Cardiac muscle cell (in vitro differentiated cells and primary cell): ENCODE results near the gene HDLBP. TPM values are rescaled to one million over a fixed set of nuclear protein-coding genes. Genes with fewer than 3 reads are reported as not detected.

Source experiments
- DNase-seq, 2 donors: peaks; one replicate each; pipeline versions ENCODE4 v3.0.0 to v3.0.0-alpha.2; 2010 to 2017; ENCODE audit warnings: low read depth in 1 of 2, low spot score in 1 of 2
- H3K27ac ChIP-seq: fragments of 200-600 bp; sonication (generic); 2 replicates; pipeline ENCODE4 v1.5.1; 2016
- H3K27me3 ChIP-seq: fragments of 200-600 bp; sonication (generic); 2 replicates; pipeline ENCODE4 v1.6.0; 2016; ENCODE audit warnings: control low read depth
- H3K36me3 ChIP-seq: fragments of 200-600 bp; sonication (generic); 2 replicates; pipeline ENCODE4 v1.5.1; 2016; ENCODE audit warnings: control low read depth
- H3K4me1 ChIP-seq: fragments of 200-600 bp; sonication (generic); 2 replicates; pipeline ENCODE4 v1.8.1; 2017; ENCODE audit warnings: low read depth, mild to moderate bottlenecking, mixed run types
- H3K4me3 ChIP-seq: fragments of 200-600 bp; sonication (generic); 2 replicates; pipeline ENCODE4 v1.5.1; 2016; ENCODE audit warnings: mild to moderate bottlenecking
- H3K9me3 ChIP-seq: fragments of 200-600 bp; sonication (generic); 2 replicates; pipeline ENCODE4 v1.5.1; 2017; ENCODE audit warnings: low read depth, mild to moderate bottlenecking, control low read depth
- polyA plus RNA-seq: library from polyadenylated mRNA; unstranded; fragments of >200 nt; fragmentation: Nextera tagmentation; extraction: Ambion mirVana; gene quantifications from 2 replicates; pipeline ENCODE4 v1.2.1, GENCODE V29; 2016
- total RNA-seq: library from RNA; depleted of rRNA; stranded (reverse); fragments of >200 nt; gene quantifications from 2 replicates; pipeline ENCODE4 v1.2.3, GENCODE V29; 2016
- TF ChIP-seq, protein P1 (sequence below): IDR thresholded peaks from 2 replicates; pipeline ENCODE4 v1.5.1; 2012; ENCODE audit warnings: low read depth, mild to moderate bottlenecking, low read length

Gene HDLBP
- total and polyA plus RNA-seq, 2 experiments from 2014 or later: 261 to 313 TPM

DNA sequence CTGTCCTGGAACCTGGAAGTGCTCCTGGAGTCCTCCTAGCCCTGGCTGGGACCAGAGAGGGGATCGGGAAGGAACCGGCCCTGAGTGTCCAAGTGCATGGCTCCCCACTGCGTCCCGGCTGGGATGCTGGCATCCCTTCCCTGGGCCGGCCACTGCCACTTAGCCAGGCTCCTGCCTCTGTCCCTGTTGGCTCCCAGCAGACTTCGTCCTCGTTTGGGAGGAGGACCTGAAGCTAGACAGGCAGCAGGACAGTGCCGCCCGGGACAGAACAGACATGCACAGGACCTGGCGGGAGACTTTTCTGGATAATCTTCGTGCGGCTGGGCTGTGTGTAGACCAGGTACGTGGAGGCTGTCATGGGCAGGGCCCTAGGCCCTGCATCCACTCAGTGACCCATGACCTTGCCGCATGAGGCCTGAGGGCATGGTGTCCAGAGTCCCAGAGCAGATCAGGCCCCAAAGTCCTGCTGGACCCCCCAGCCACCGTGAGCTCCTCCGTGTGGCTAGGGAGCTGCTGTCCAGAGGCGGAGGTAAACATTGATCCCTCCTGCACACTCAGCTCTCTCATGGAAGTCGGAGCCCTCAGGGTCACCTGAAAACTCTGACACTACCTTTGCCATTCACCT lies 119.9 kb downstream of the HDLBP start:
- TF ChIP-seq, protein P1, sequence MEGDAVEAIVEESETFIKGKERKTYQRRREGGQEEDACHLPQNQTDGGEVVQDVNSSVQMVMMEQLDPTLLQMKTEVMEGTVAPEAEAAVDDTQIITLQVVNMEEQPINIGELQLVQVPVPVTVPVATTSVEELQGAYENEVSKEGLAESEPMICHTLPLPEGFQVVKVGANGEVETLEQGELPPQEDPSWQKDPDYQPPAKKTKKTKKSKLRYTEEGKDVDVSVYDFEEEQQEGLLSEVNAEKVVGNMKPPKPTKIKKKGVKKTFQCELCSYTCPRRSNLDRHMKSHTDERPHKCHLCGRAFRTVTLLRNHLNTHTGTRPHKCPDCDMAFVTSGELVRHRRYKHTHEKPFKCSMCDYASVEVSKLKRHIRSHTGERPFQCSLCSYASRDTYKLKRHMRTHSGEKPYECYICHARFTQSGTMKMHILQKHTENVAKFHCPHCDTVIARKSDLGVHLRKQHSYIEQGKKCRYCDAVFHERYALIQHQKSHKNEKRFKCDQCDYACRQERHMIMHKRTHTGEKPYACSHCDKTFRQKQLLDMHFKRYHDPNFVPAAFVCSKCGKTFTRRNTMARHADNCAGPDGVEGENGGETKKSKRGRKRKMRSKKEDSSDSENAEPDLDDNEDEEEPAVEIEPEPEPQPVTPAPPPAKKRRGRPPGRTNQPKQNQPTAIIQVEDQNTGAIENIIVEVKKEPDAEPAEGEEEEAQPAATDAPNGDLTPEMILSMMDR: no peak
- no peak overlapping the region for H3K27ac ChIP-seq
- no peak for DNase-seq
- no peaks in the 10 kb centered on the region for H3K27me3 ChIP-seq
- no peaks in the 10 kb centered on the region for H3K4me1 ChIP-seq
- no peaks in the 10 kb centered on the region for H3K36me3 ChIP-seq
- no peaks in the 10 kb centered on the region for H3K9me3 ChIP-seq
- no peak overlapping the region for H3K4me3 ChIP-seq

DNA sequence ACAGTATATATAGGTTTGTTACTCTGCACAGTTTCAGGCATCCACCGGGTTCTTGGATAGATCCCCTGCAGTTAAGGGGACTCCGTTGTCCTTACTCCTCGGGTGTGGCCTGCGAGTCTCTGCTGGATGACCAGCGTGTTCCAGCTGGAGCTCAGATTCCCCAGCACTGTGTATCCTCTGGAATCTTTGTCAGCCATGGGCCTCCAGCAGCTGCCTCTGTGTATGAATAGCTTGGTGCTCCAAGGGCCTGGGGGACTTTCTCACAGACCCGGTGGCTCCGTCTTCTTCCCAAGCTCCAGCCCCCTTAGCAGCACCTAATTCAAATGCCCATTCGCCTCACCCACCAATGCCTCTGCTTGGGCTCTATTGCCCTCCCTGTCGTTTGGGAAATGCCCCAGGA lies 120.7 kb downstream of the HDLBP start:
- Histone ChIP-seq H3K4me1 (no peaks in the 10 kb centered on the region), H3K27ac (no peak overlapping the region), H3K36me3 (no peaks in the 10 kb centered on the region), H3K4me3 (no peak overlapping the region), H3K27me3 (no peaks in the 10 kb centered on the region), H3K9me3 (no peaks in the 10 kb centered on the region)
- TF ChIP-seq, protein P1: no peak
- DNase-seq: no peak

DNA sequence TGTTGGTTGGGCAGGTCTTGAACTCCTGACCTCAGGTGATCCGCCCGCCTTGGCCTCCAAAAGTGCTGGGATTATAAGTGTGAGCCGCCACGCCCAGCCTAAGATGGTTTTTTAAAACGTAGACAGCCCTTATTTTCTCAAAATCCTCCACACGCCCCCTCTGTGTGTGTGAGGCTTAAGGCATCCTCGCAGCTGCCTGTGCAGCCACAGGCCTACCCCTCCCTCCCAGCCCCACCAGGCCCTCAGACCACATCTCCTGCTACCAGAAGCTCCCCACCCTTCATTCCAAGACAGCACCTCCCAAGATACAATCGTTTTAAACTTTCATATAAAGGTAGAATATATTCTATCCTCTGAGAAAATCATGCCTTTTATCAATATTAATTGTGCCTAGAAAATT lies 122.2 kb downstream of the HDLBP start:
- Histone ChIP-seq H3K4me3 (no peak overlapping the region), H3K36me3 (no peaks in the 10 kb centered on the region), H3K9me3 (no peaks in the 10 kb centered on the region), H3K4me1 (no peaks in the 10 kb centered on the region), H3K27me3 (no peaks in the 10 kb centered on the region), H3K27ac (no peak overlapping the region)
- TF ChIP-seq, protein P1: no peak
- no peak for DNase-seq

DNA sequence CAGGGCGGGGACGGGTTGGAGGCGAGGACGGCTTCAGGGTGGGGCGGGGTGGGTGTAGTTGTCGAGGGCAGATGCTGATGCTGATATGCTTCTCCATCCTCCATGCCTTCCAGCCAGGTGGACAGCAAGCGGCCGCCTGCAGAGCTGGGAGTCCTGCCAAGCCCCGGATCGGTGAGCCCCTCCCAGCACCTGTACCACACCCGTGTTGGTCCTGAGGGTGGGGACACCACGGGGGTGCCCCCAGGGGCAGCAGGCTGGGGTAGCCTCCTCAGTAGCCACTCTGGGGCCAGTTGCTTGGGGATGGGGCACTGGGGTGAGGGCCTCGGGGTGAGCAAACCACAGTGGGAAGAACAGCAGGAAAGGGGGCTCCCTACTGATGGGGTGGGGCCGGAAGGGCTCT lies 124.4 kb downstream of the HDLBP start:
- Histone ChIP-seq H3K36me3 (no peaks in the 10 kb centered on the region), H3K9me3 (no peaks in the 10 kb centered on the region), H3K4me3 (no peak overlapping the region), H3K4me1 (no peaks in the 10 kb centered on the region), H3K27me3 (no peaks in the 10 kb centered on the region), H3K27ac (no peak overlapping the region)
- no peak for DNase-seq
- TF ChIP-seq, protein P1: no peak

DNA sequence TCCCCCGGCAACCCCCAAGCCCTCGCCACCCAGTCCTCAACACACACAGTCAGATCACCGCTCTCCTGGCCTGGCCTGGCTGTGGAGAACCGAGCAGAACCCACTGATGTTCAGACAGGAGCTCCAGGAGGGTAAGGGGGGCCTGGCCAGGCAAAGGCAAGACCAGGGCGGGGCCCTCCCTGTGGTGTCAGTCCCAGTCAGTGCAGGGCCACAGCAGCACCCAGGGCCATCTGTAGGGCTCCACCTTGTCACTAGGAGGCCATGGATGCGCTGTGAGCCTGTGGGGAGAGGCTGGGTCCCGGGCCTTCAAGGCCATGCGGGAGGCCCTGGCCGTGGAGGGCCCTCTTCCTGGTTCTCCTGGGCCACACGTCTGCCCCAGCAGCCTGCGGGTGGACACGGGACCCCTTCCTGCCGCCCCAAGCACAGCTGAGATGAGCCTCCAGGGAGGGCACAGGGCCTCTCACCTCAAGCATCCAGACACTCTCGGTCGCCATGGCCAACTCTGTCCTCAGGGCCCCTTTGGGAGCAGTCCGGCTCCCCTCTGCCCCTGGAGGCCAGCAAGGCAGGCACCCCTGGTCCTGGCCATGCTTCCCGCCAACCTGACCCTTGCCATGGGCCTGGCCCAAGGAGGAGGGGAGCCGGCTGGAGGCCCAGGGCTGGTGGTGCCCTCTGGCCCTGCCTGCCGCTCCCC lies 125.0 kb downstream of the HDLBP start:
- Histone ChIP-seq H3K27ac (no peak overlapping the region), H3K4me1 (no peaks in the 10 kb centered on the region), H3K4me3 (no peak overlapping the region), H3K9me3 (no peaks in the 10 kb centered on the region), H3K36me3 (no peaks in the 10 kb centered on the region), H3K27me3 (no peaks in the 10 kb centered on the region)
- TF ChIP-seq, protein P1: no peak
- no peak for DNase-seq
